Erythroblast (primary cell): ENCODE data around the gene AVP.

Experiments used
- GATA1 ChIP-seq: IDR thresholded peaks from 2 replicates; pipeline ENCODE4 v1.6.1; 2011; ENCODE audit warnings: low read depth, mild to moderate bottlenecking, control low read depth, low read length, moderate library complexity
- POLR2A ChIP-seq: IDR thresholded peaks from 2 replicates; pipeline ENCODE4 v1.6.1; 2011; ENCODE audit warnings: mild to moderate bottlenecking, low read length

DNA sequence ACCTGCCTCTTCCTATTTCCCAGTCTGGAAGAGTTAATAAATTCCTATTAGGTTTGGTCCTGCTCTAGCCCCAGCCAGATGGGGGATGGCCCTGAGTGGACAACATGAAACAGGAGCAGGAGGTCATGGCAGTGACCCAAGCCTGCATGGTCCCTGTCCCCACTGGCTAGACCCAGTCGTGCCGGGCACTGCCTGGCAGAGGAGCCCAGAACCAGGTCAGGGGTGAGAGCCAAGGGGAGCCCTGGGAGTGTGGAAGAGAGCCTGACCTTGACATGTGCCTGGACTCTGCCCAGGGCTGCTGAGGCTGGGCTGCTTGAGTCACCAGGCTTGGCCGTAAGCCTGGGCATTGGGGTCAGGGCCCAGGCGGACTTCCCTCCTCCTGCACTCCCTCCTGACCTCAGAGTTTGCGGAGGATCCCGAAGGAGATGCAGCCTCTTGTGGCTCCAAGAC is 3.6 kb downstream of the AVP start:
- TF ChIP-seq POLR2A (no peak), GATA1 (no peak)
